K562 (cell line): ENCODE results near the gene SMIM13. TPM values are rescaled to one million over a fixed set of nuclear protein-coding genes. Genes with fewer than 3 reads are reported as not detected.
A peak's percentile ranks its signal among the peaks of the same experiment; 100 is the strongest.

Experiments
- CHD4 ChIP-seq: fragments of 200-600 bp; sonication (generic); IDR thresholded peaks from 3 replicates; pipeline ENCODE4 v1.6.1; 2012; ENCODE audit warnings: low read depth, mild to moderate bottlenecking, mixed read lengths, low read length, inconsistent platforms; ENCODE audit not compliant: insufficient read depth, insufficient replicate concordance, poor library complexity, severe bottlenecking
- CREB3 ChIP-seq: fragments of 450-650 bp; conservative IDR thresholded peaks from 2 replicates; pipeline ENCODE4 v1.6.1; 2016; ENCODE audit warnings: missing genetic modification characterization, low read depth, mild to moderate bottlenecking, missing compliant biosample characterization, moderate library complexity
- HMG20A ChIP-seq: fragments of 450-650 bp; formaldehyde crosslinking; conservative IDR thresholded peaks from 2 replicates; pipeline ENCODE4 v1.4.0; 2020; ENCODE audit warnings: mild to moderate bottlenecking, mixed read lengths
- MEF2D ChIP-seq: conservative IDR thresholded peaks from 2 replicates; pipeline ENCODE4 v1.6.1; 2016; ENCODE audit warnings: low read depth, missing genetic modification characterization, missing compliant biosample characterization
- NR1H2 ChIP-seq: sonication (generic); formaldehyde crosslinking; IDR thresholded peaks from 2 replicates; pipeline ENCODE4 v1.4.0; 2020; ENCODE audit warnings: mild to moderate bottlenecking, missing genetic modification reagents
- PRMT5 ChIP-seq: sonication (generic); formaldehyde crosslinking; IDR thresholded peaks from 2 replicates; pipeline ENCODE4 v1.5.0; 2020; ENCODE audit warnings: missing genetic modification reagents
- SAFB ChIP-seq: fragments of 200-400 bp; formaldehyde crosslinking; IDR thresholded peaks from 2 replicates; pipeline ENCODE4 v1.6.1; 2017; ENCODE audit warnings: low read depth, low read length, borderline replicate concordance
- SIX5 ChIP-seq, 2 experiments: IDR thresholded peaks; 2 replicates each; pipeline ENCODE4 v1.6.1; 2011; ENCODE audit warnings: low read length in 2 of 2, borderline replicate concordance in 1 of 2, low read depth in 1 of 2, mild to moderate bottlenecking in 1 of 2, moderate library complexity in 1 of 2; ENCODE audit not compliant: insufficient read depth in 1 of 2
- TARDBP ChIP-seq: fragments of 450-650 bp; IDR thresholded peaks from 2 replicates; pipeline ENCODE4 v1.6.1; 2016
- TBP ChIP-seq: optimal IDR thresholded peaks from 2 replicates; pipeline ENCODE3; 2011; ENCODE audit warnings: low read depth, low read length, improper control_type of control experiment
- ZBTB2 ChIP-seq: fragments of 450-650 bp; IDR thresholded peaks from 2 replicates; pipeline ENCODE4 v1.6.1; 2016; ENCODE audit warnings: antibody characterized with exemption
- ZBTB43 ChIP-seq: sonication (generic); formaldehyde crosslinking; IDR thresholded peaks from 2 replicates; pipeline ENCODE4 v1.8.0; 2023; ENCODE audit warnings: mild to moderate bottlenecking, missing genetic modification reagents
- ZNF696 ChIP-seq: fragments of 250-450 bp; sonication (Bioruptor Pico); conservative IDR thresholded peaks from 2 replicates; pipeline ENCODE4 v1.4.0; 2020; ENCODE audit warnings: mild to moderate bottlenecking, moderate library complexity
- ZNF75A ChIP-seq: fragments of 450-650 bp; formaldehyde crosslinking; IDR thresholded peaks from 2 replicates; pipeline ENCODE4 v1.4.0; 2020; ENCODE audit warnings: mild to moderate bottlenecking
- polyA plus RNA-seq, 8 experiments: library from polyadenylated mRNA; depleted of rRNA in 4 of 8; stranded (reverse) in 5 of 8; unstranded in 3 of 8; fragments of >200 nt; fragmentation: Nextera tagmentation in 2 of 8; fragmentation: Illumina TruSeq in 1 of 8; extraction: Ambion mirVana in 2 of 8; extraction: Trizol in 1 of 8; gene quantifications; 2 replicates each; pipeline versions ENCODE4 v1.2.1 to v1.2.3, GENCODE V29; 2011 to 2014; ENCODE audit warnings: inconsistent platforms in 1 of 8, missing spikeins in 1 of 8
- total RNA-seq, 7 experiments: library from RNA; depleted of rRNA in 6 of 7; stranded (reverse); fragments of >200 nt in 6 of 7; fragmentation: Illumina TruSeq in 2 of 7; extraction: Trizol in 2 of 7; gene quantifications; 2 replicates each; pipeline versions ENCODE4 v1.2.1 to v1.2.3, GENCODE V29; 2011 to 2021; ENCODE audit warnings: low replicate concordance in 1 of 7
- TF ChIP-seq, protein P1 (sequence below): fragments of 450-650 bp; formaldehyde crosslinking; IDR thresholded peaks from 2 replicates; pipeline ENCODE4 v1.4.0; 2020; ENCODE audit warnings: mild to moderate bottlenecking, moderate library complexity
- TF ChIP-seq, protein P2 (sequence below): fragments of 250-450 bp; sonication (Bioruptor Pico); IDR thresholded peaks from 2 replicates; pipeline ENCODE4 v1.5.0; 2021; ENCODE audit warnings: mild to moderate bottlenecking, moderate library complexity
- TF ChIP-seq, protein P3 (sequence below): fragments of 200-400 bp; formaldehyde crosslinking; IDR thresholded peaks from 2 replicates; pipeline ENCODE4 v1.6.1; 2017; ENCODE audit warnings: mild to moderate bottlenecking, low read depth, low read length, moderate library complexity

SMIM13 gene
- total and polyA plus RNA-seq, 9 of the 15 experiments (the other 6 are each of a cell fraction or from before 2014, with no cell fraction given) = 5.5 to 24.8 (median 11.7) TPM

DNA sequence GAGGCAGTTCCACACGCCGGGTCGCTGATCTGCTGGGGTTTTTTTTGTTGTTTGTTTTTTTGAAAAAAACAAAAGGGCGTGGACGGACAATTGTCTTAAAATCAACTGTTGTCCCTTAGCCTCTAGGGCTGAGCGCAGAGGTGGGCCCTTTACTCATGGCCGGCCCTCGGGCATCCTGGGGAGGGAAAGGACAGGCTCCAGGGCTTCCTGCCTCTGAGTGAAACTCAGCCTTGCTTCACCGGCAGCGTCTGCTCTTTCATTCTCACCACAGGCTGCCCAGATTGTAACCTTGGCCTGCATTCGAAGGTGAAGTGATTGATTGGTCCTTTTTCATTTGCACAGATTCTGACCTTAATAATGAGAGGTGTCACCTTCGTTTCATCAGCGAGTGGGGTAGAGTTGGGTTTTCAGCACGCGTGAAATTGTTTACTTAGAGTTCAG, 797 bp downstream of the SMIM13 start (continued):
- no peak for TF ChIP-seq CREB3 (tag)
- TF ChIP-seq SAFB = no peak
- no peak for TF ChIP-seq MEF2D (tag)
- no peak for TF ChIP-seq SIX5 (IDR thresholded peaks at IDR 0.05; ENCODE audit: borderline replicate concordance in 1 of 2, insufficient read depth in 1 of 2, low read depth in 1 of 2, low read length in 2 of 2)
- TF ChIP-seq PRMT5 (CRISPR knock-in tag) = no peak
- 0 out of 2 replicates have a peak, but pooled peaks have one; percentile 27 for TF ChIP-seq ZBTB43
- no peak for TF ChIP-seq HMG20A
- TF ChIP-seq, protein P1, sequence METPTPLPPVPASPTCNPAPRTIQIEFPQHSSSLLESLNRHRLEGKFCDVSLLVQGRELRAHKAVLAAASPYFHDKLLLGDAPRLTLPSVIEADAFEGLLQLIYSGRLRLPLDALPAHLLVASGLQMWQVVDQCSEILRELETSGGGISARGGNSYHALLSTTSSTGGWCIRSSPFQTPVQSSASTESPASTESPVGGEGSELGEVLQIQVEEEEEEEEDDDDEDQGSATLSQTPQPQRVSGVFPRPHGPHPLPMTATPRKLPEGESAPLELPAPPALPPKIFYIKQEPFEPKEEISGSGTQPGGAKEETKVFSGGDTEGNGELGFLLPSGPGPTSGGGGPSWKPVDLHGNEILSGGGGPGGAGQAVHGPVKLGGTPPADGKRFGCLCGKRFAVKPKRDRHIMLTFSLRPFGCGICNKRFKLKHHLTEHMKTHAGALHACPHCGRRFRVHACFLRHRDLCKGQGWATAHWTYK (CRISPR knock-in tag) = no peak
- TF ChIP-seq TBP = peak; percentile 7
- TF ChIP-seq, protein P2, sequence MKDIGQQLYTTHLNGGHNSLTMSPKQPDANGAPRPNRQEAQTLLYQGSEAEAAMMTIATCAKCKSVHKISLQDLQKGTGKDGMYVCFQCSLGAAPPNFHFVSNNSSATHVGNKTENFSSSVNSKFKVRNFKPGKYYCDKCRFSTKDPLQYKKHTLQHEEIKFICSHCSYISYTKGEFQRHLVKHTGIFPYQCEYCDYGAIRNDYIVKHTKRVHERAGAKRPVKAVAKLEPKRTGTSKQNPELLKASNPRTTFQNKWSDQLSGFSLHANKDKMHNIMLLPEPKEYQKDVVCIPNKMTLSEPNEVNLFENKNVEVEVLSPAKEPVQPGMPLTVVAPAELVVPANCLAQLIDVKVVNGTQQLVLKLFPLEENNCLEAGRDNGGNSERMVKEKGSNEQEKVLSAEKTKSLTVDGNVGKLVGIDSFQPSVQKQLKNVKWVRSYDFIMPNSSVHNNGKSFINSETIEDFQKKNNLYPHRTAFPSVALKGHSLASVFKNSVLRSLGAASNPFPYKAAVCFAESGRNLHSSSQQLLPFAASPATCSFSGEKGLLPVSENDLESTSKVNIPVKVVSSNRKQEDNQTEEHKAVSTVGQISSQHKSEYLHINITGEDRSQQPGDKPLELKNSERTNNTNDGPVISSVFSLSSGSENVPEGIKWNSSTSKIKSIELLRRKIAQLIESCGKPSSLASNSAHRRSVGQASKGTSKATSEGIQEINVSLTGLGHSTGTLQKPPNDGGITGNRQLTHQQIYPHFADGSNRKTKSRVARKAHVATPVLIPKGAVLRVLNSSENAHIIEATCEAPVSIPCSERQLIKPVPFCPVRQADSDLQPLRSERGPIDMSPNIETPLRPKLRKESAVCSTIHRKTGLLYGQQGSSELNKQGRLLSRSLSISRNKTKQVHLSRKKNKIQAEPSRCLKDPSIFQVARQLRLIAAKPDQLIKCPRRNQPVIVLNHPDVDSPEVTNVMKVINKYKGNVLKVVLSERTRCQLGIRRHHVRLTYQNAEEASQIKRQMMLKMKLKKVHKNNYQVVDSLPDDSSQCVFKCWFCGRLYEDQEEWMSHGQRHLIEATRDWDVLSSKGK (CRISPR knock-in tag) = no peak
- TF ChIP-seq TARDBP = no peak
- no peak for TF ChIP-seq ZNF75A (CRISPR knock-in tag)
- TF ChIP-seq, protein P3, sequence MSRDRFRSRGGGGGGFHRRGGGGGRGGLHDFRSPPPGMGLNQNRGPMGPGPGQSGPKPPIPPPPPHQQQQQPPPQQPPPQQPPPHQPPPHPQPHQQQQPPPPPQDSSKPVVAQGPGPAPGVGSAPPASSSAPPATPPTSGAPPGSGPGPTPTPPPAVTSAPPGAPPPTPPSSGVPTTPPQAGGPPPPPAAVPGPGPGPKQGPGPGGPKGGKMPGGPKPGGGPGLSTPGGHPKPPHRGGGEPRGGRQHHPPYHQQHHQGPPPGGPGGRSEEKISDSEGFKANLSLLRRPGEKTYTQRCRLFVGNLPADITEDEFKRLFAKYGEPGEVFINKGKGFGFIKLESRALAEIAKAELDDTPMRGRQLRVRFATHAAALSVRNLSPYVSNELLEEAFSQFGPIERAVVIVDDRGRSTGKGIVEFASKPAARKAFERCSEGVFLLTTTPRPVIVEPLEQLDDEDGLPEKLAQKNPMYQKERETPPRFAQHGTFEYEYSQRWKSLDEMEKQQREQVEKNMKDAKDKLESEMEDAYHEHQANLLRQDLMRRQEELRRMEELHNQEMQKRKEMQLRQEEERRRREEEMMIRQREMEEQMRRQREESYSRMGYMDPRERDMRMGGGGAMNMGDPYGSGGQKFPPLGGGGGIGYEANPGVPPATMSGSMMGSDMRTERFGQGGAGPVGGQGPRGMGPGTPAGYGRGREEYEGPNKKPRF = no peak
- TF ChIP-seq NR1H2 (CRISPR knock-in tag) = no peak
- no peak for TF ChIP-seq ZBTB2
- TF ChIP-seq CHD4 = no peak
- no peak for TF ChIP-seq ZNF696 (CRISPR knock-in tag)
